ENCODE measurements around the gene NRAP. TPM values are rescaled to one million over a fixed set of nuclear protein-coding genes. Genes with fewer than 3 reads are reported as not detected.
"Not testable (repeated sequence)": the region's sequence is repeated elsewhere in the genome, so short reads cannot be mapped to it uniquely, and the experiment has no call there.

Gene NRAP
- total and polyA plus RNA-seq, 5 experiments from 2014 or later, result not detected

DNA sequence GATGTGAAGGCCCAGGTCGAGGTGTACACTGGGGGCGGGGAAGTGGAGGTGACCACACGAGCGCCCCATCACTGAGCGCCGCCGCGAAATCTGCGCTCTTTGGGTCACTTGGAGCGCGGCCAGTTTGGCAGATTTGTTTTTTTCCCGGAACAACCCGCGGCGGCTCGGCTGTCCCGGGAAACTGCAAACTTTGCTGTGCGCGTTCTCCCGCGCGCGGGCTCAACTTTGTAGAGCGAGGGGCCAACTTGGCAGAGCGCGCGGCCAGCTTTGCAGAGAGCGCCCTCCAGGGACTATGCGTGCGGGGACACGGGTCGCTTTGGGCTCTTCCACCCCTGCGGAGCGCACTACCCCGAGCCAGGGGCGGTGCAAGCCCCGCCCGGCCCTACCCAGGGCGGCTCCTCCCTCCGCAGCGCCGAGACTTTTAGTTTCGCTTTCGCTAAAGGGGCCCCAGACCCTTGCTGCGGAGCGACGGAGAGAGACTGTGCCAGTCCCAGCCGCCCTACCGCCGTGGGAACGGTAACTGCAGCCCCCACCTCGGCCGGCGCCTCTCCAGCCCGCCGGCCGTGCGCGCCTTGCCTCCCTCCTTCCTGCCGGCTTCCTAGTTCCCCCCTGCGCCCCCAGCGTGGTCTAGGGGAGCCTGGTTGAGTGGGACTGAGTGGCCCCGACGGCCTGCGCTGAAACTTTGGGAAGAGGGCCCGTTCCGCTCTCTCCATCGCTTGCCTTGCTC, 15.8 kb upstream of the NRAP start, which contains the start of gene CASP7:
Gene CASP7, plus strand, starts transcription at position 450 of the 727 bp plus-strand sequence. CDS start 17,582 bp downstream, outside the sequence.
- ATAC-seq, result peak; percentile 86 to 87

DNA sequence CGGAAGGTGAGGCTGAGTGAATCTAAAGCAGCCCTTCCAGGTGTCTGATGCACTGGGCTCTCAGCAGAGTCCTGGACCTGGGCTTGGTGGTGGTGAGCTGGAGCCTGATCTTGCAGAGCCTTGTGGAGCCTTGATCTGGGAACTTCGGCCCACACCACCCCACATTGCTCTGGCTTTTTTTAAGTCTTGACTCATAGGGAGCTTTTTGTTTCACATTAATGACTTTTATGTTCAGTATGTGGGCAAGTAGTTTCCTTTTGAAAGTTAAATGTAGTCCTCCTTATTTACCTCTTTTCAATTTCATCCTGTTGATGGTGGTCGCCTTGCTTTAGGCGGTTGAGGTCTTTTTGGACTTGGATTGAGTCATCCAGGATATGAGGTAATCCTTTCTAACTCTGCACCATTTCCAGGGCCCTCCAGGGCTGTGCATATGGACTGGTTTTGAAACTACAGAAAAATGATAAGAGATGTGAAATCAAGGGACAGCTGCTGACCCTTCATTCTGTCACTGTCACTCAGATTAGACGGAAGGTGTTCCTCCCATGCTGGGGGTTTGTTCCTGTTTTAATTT, 2.9 kb upstream of the NRAP start:
- H3K36me3 Mint-ChIP-seq, result peaks cover 0 to 7% (median 7%) of the 10 kb centered on the region in 3 donors
- peaks cover 0 to 16% (median 8%) of the 10 kb centered on the region in 9 donors for H3K9me3 Mint-ChIP-seq
- peaks cover 0 to 2% (median 0%) of the 10 kb centered on the region in 4 donors for H3K4me1 Mint-ChIP-seq
- DNase-seq (no peak), ATAC-seq (no peak)
- H3K27ac Mint-ChIP-seq, result no peak overlapping the region
- no peak overlapping the region for H3K4me3 Mint-ChIP-seq
- peaks cover 5 to 23% (median 10%) of the 10 kb centered on the region in 5 donors for H3K27me3 Mint-ChIP-seq
- POLR2A ChIA-PET, result no interaction called here

More for the DNA sequence above, 15.8 kb upstream of the NRAP start, which contains the start of gene CASP7:
- Mint-ChIP-seq H3K9me3 (peaks cover 2 to 14% (median 6%) of the 10 kb centered on the region in 9 donors), H3K27ac (peak within 1 kb of the TSS; percentile 88 to 97 (median 95)), H3K36me3 (peaks cover 12 to 14% (median 13%) of the 10 kb centered on the region in 3 donors), H3K4me1 (peaks cover 32 to 50% (median 46%) of the 10 kb centered on the region in 4 donors), H3K4me3 (peak within 1 kb of the TSS; percentile 88 to 98 (median 96)), H3K27me3 (no peaks in the 10 kb centered on the region)
- DNase-seq, result peak; percentile 70 to 87 (median 76)
- POLR2A ChIA-PET, result interaction anchor here (1.1 kb wide), 1 partner anchor 494 kb away, joined by 3 read pairs; the partner anchor contains the start of gene CCDC186

DNA sequence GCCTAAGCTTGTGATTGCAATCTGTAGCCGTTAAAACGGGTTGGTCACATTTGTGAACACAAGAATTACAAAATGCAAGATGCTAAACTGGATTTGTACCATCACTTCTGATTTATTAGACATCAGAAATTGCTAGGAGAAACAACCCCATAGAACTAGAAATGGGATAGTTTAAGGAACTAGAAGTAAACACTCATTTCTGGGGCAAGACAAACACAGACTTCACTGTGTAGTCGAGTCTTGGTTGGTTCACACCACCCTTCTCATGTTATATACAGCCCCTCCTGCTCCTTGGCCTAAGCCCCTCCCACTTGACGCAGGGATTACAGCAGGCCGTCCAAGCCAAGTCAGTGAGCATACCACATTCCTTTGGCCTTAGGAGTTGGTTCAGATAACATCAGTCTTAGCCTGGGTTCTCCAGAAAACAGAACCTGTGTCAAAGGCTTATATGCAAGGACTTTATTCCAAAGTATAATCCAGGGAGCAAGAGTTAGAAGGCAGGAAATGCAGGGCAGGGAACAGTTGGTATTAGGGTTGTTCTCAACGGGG, 2.0 kb upstream of the NRAP start:
- peaks cover 2 to 14% (median 5%) of the 10 kb centered on the region in 5 donors for H3K27me3 Mint-ChIP-seq
- H3K36me3 Mint-ChIP-seq, result peaks cover 0 to 5% (median 4%) of the 10 kb centered on the region in 3 donors
- peaks cover 0 to 12% (median 8%) of the 10 kb centered on the region in 9 donors for H3K9me3 Mint-ChIP-seq
- DNase-seq (no peak), ATAC-seq (no peak)
- no peak overlapping the region for H3K4me3 Mint-ChIP-seq
- H3K4me1 Mint-ChIP-seq, result peaks cover 0 to 2% (median 0%) of the 10 kb centered on the region in 4 donors
- POLR2A ChIA-PET, result no interaction called here
- H3K27ac Mint-ChIP-seq, result no peak overlapping the region

DNA sequence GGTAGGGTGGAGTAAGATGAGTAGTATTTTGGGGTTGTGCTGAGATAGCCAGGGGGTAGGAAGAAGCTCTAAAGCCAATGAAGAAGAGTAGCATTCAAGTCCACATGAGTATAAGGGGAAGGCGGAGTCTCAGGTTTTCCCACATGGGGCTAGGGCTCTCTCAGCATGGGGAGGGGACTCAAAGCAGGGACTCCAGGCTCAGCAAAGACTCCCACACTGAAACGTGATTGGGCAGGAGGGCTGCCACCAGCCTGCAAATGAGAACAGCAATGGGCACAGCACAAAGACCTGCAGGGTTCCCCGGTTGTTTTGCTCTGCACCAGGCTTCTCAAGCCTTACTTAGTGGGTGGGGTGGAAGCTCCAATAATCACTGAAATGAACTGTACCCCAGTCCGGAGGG, 1.5 kb upstream of the NRAP start:
- DNase-seq, result no peak
- peaks cover 0 to 7% (median 4%) of the 10 kb centered on the region in 9 donors for H3K9me3 Mint-ChIP-seq
- H3K4me3 Mint-ChIP-seq, result no peak overlapping the region
- H3K4me1 Mint-ChIP-seq, result peaks cover 0 to 2% (median 0%) of the 10 kb centered on the region in 4 donors
- peaks cover 2 to 10% (median 5%) of the 10 kb centered on the region in 5 donors for H3K27me3 Mint-ChIP-seq
- H3K27ac Mint-ChIP-seq, result no peak overlapping the region
- ATAC-seq, result no peak
- no peaks in the 10 kb centered on the region for H3K36me3 Mint-ChIP-seq
- POLR2A ChIA-PET, result no interaction called here

DNA sequence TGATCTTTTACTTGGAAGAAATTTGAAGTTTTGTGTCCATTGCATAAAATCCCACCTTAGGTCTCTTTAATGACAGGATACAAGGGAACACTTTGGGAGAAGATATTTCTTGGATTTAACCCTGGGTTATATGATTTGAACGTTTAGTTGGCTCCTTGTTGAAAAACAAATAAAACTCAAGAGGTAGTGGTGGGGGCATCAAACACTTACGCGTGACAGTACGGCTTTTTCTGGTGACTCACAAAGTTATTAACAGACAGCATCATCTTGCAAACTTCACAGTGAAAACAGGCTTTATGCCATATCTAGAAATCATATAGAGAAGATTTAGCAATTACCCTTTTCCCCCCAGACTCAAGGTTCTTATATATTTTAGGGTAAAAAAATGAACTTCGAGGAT, 699 bp downstream of the NRAP start:
- DNase-seq, result no peak
- Mint-ChIP-seq H3K27me3 (peaks cover 4 to 10% (median 8%) of the 10 kb centered on the region in 5 donors), H3K4me3 (no peak overlapping the region), H3K4me1 (peaks cover 0 to 2% (median 0%) of the 10 kb centered on the region in 4 donors), H3K27ac (no peak overlapping the region), H3K36me3 (no peaks in the 10 kb centered on the region), H3K9me3 (peaks cover 0 to 3% (median 0%) of the 10 kb centered on the region in 9 donors)
- POLR2A ChIA-PET, result no interaction called here
- ATAC-seq, result no peak

DNA sequence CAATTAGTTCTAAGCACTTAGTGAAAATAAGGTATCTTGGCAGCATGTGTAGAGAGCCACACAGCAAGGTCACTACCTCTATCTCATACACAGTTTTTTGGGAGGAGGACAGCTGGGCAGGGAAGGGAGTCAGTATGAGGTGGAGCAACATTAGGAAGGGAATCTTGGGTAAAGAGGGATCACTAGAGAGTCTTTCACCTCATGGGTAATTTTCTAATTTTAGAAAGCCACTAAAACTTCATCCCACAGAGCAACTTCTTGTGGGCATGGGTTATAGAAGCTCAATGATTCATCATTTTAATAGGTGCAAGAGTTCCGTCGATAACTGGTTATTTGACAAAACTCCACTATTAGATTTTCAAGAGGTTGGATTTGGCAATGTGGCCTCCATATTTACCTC, 2.5 kb downstream of the NRAP start:
- Mint-ChIP-seq H3K9me3 (peaks cover 0 to 3% (median 0%) of the 10 kb centered on the region in 9 donors), H3K27ac (no peak overlapping the region), H3K4me3 (no peak overlapping the region), H3K27me3 (peaks cover 0 to 15% (median 4%) of the 10 kb centered on the region in 5 donors), H3K4me1 (no peaks in the 10 kb centered on the region), H3K36me3 (no peaks in the 10 kb centered on the region)
- DNase-seq (no peak), ATAC-seq (no peak)
- POLR2A ChIA-PET, result no interaction called here

DNA sequence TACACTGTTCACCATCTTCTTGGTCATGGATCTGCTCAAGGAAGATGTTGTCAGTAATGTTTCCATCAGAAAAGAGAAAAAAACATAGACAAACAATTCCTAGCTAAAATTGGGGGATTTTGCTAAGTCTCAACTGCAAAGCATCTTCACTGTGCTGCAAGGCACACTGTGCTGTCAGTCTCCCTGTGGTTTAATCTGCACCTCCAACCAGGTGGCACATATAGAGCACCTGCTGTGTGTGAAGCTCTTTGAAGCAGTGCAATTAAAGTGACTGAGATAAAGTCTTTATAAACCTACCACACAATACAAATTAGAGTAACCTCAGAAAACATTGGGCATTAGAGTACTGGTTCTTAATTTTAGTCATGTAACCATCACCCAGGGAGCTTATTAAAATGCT, 6.3 kb downstream of the NRAP start:
- Mint-ChIP-seq H3K27me3 (peaks cover 8 to 22% (median 16%) of the 10 kb centered on the region in 5 donors), H3K4me3 (no peak overlapping the region), H3K4me1 (no peaks in the 10 kb centered on the region), H3K27ac (no peak overlapping the region), H3K9me3 (peaks cover 0 to 2% (median 0%) of the 10 kb centered on the region in 9 donors), H3K36me3 (no peaks in the 10 kb centered on the region)
- POLR2A ChIA-PET, result no interaction called here
- DNase-seq, result no peak
- ATAC-seq, result no peak

DNA sequence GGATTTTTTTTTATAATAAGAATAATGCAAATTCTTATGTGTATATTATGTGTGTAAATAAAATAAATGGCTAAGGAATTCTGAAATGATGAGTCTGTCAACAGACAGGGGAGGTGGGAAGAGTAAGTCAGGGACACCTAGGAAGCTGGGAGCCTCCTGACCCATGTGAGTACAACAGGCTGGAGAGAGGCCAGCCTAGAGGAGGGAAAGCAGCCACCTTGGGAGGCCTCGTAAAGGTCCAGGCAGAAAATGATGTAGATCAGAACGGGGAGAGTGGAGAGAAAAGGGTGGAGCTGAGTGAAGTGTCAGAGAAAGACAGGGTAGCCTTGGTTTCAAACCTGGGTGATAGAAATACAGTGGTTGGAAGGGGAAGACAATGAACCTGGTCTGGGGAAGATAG, 6.9 kb downstream of the NRAP start:
- POLR2A ChIA-PET, result no interaction called here
- peak overlapping the region in 1 of 10 donors; percentile 14 for H3K27ac Mint-ChIP-seq
- ATAC-seq (no peak), DNase-seq (no peak)
- H3K9me3 Mint-ChIP-seq, result peaks cover 0 to 2% (median 0%) of the 10 kb centered on the region in 9 donors
- H3K4me1 Mint-ChIP-seq, result no peaks in the 10 kb centered on the region
- H3K4me3 Mint-ChIP-seq, result no peak overlapping the region
- peaks cover 8 to 22% (median 17%) of the 10 kb centered on the region in 5 donors for H3K27me3 Mint-ChIP-seq
- no peaks in the 10 kb centered on the region for H3K36me3 Mint-ChIP-seq

DNA sequence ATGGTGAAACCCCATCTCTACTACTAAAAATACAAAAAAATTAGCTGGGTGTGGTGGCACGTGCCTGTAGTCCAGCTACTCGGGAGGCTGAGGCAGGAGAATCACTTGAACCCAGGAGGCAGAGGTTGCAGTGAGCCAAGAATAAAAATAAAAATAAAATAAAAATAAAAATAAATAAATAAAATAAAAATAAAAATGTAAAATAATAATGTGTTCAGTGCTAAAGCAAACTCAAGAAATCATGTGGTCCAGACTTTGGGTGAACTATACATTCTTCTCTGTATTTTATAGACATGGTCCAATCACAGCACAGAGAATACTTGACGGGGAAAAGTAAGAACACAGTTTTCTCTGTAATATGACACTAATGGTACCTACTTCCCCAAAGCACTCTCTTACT, 11.4 kb downstream of the NRAP start:
- H3K36me3 Mint-ChIP-seq, DNase-seq, H3K27ac Mint-ChIP-seq, H3K4me1 Mint-ChIP-seq, ATAC-seq, H3K4me3 Mint-ChIP-seq, POLR2A ChIA-PET, H3K9me3 Mint-ChIP-seq: not testable (repeated sequence)
- H3K27me3 Mint-ChIP-seq, result peaks cover 9 to 26% (median 22%) of the 10 kb centered on the region in 5 donors

DNA sequence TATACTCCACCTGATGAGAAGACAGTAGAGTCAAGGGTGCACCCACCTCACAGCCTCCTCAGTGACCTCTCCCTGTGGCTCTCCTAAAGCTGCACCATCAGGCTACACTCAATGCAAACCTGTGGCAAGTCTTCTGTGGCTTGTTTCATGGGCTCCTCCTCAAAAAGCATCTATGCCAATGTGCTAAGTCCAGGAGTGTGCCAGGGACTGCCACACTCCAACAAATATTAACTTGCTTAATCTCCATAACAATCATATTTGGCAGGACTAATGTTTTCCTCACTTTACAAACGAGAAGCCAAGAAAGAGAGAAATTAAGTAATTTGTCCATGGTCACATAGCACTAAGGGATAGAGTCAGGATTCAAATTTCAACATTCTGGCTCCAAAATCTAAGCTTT, 11.9 kb downstream of the NRAP start:
- no peaks in the 10 kb centered on the region for H3K4me1 Mint-ChIP-seq
- ATAC-seq (no peak), DNase-seq (no peak)
- POLR2A ChIA-PET, result no interaction called here
- no peaks in the 10 kb centered on the region for H3K36me3 Mint-ChIP-seq
- H3K9me3 Mint-ChIP-seq, result peaks cover 0 to 6% (median 0%) of the 10 kb centered on the region in 9 donors
- peaks cover 12 to 27% (median 20%) of the 10 kb centered on the region in 5 donors for H3K27me3 Mint-ChIP-seq
- no peak overlapping the region for H3K27ac Mint-ChIP-seq
- no peak overlapping the region for H3K4me3 Mint-ChIP-seq

DNA sequence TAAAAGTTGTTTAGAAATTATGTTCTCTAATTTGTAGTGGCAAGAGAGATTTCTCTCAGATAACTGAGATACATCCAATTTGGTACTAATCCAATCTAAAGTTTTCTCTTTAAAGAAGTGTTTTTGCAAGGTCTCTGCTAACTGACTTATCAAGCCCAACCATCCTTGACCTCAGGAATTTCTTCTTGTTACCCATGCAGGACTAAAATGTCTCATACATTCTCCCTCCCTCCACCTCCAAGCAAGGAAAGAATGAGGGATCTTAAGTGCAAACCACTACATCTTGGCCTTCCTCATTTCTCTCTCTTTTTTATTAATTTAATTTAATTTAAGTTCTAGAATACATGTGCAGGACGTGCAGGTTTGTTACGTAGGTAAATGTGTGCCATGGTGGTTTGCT, 12.8 kb downstream of the NRAP start:
- peaks cover 0 to 6% (median 0%) of the 10 kb centered on the region in 9 donors for H3K9me3 Mint-ChIP-seq
- no peak for DNase-seq
- H3K27ac Mint-ChIP-seq, result no peak overlapping the region
- no peak overlapping the region for H3K4me3 Mint-ChIP-seq
- no peaks in the 10 kb centered on the region for H3K36me3 Mint-ChIP-seq
- H3K27me3 Mint-ChIP-seq, result peaks cover 14 to 27% (median 16%) of the 10 kb centered on the region in 5 donors
- no peaks in the 10 kb centered on the region for H3K4me1 Mint-ChIP-seq
- POLR2A ChIA-PET, result no interaction called here
- no peak for ATAC-seq

DNA sequence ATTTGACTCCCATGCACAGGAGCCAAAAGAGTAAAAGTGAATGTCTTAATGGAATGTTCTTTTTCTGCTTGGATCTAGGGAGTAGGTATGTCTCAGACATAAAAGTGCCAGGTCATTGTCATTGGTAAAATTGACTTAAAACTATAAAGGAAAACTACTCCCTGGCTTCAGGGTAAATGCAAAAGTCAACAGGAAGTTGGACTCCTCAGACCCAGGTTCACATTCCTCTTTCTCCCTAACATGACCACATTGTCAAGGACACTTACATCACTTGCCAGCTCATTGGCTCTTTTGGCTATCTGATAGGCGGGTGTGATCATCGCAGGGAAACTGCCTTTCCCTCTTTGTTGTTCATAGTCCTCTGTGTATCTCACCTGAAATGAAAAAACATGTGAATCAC, 13.7 kb downstream of the NRAP start:
- H3K4me3 Mint-ChIP-seq, result no peak overlapping the region
- H3K27ac Mint-ChIP-seq, result no peak overlapping the region
- no peak for ATAC-seq
- H3K4me1 Mint-ChIP-seq, result no peaks in the 10 kb centered on the region
- H3K27me3 Mint-ChIP-seq, result peaks cover 12 to 27% (median 17%) of the 10 kb centered on the region in 5 donors
- POLR2A ChIA-PET, result no interaction called here
- H3K9me3 Mint-ChIP-seq, result peaks cover 0 to 4% (median 0%) of the 10 kb centered on the region in 9 donors
- no peaks in the 10 kb centered on the region for H3K36me3 Mint-ChIP-seq
- DNase-seq, result no peak

DNA sequence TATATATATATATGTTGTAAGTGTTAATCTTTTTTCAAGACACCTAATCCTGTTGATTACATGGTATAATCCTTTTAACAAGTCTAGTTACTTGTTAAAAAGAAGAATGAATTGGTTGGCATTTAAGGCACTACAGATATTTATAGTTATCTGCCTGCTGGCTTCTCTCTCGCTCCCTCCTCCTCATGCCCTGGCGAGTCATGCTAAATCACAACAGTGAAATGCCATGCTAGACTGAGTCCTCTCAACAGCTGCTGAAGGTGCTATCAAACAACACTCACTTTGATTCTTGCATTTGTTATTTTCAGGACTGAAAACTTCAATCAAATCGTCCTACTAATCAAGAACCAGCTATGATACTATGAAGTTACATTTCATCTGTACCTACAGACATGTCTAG, 15.4 kb downstream of the NRAP start:
- POLR2A ChIA-PET, result no interaction called here
- DNase-seq (no peak), ATAC-seq (no peak)
- Mint-ChIP-seq H3K27me3 (peaks cover 9 to 23% (median 11%) of the 10 kb centered on the region in 5 donors), H3K27ac (peak overlapping the region in 1 of 10 donors; percentile 30), H3K9me3 (peaks cover 0 to 4% (median 0%) of the 10 kb centered on the region in 9 donors), H3K4me3 (no peak overlapping the region), H3K36me3 (no peaks in the 10 kb centered on the region), H3K4me1 (no peaks in the 10 kb centered on the region)
